K562 (cell line): ENCODE measurements around the gene YAE1. TPM values are rescaled to one million over a fixed set of nuclear protein-coding genes. Genes with fewer than 3 reads are reported as not detected.

Experiments
- ATAC-seq: fragments of 200-7000 bp; cut with Tn5 transposase; 3 replicates; pipeline ENCODE4 v1.9.1; 2020; ENCODE audit warnings: moderate library complexity
- BruUV-seq: library from RNA; stranded (reverse); fragments of 400-500 nt; replicated peaks from 2 replicates; lab custom pipeline; 2021; lab: Mats Ljungman, UMichigan
- CTCF ChIA-PET: fragments of 300-600 bp; formaldehyde crosslinking; extraction: SDS; loops from one replicate; lab custom pipeline; 2021; ENCODE audit warnings: low intra/inter-chr PET ratio; lab: Yijun Ruan, JAX
- POLR2A ChIA-PET: fragments of 300-600, 350-650 bp; sonication (Branson Sonifier 250); formaldehyde crosslinking; extraction: SDS; loops from one replicate; lab custom pipeline; 2021; ENCODE audit warnings: antibody characterized with exemption, inconsistent platforms; lab: Yijun Ruan, JAX
- DNase-seq, 4 experiments: peaks; one replicate each; pipeline versions ENCODE4 v3.0.0 to v3.0.0-alpha.2; 2011 to 2018; ENCODE audit warnings: low spot score in 3 of 4, mixed read lengths in 3 of 4; ENCODE audit errors: extremely low read depth in 1 of 4
- FAIRE-seq: peaks from 2 replicates; lab custom pipeline; 2011; peaks lifted over from hg19 to GRCh38; lab: Jason Lieb, UNC
- H2AFZ ChIP-seq: 2 replicates; pipeline ENCODE4 v1.6.0; 2011; ENCODE audit warnings: low read depth, low read length, control low read depth, inconsistent platforms
- H3K27ac ChIP-seq: fragments of 200-600 bp; 3 replicates; pipeline ENCODE4 v1.8.0; 2011; ENCODE audit warnings: low read depth, mild to moderate bottlenecking, control low read depth, inconsistent platforms, low read length, moderate library complexity, mixed read lengths; ENCODE audit errors: extremely low read depth
- H3K27me3 ChIP-seq, 2 experiments: fragments of 300-600 bp in 1 of 2; 2 replicates in 1 of 2; 3 replicates in 1 of 2; pipeline versions ENCODE4 v1.6.0 to v1.8.0; 2011; ENCODE audit warnings: inconsistent platforms in 2 of 2, low read length in 2 of 2, mild to moderate bottlenecking in 1 of 2, mixed read lengths in 1 of 2, moderate library complexity in 1 of 2; ENCODE audit not compliant: control insufficient read depth in 2 of 2, insufficient read depth in 2 of 2
- H3K36me3 ChIP-seq: fragments of 300-600 bp; 3 replicates; pipeline ENCODE4 v1.8.0; 2011; ENCODE audit warnings: mild to moderate bottlenecking, low read length, inconsistent platforms; ENCODE audit not compliant: control insufficient read depth, insufficient read depth
- H3K4me1 ChIP-seq, 2 experiments: fragments of 200-600 bp in 1 of 2; replicated peaks in 1 of 2; 2 replicates in 1 of 2; 3 replicates in 1 of 2; pipeline versions ENCODE4 v1.5.1 to v1.8.0; 2011; ENCODE audit warnings: inconsistent platforms in 2 of 2, low read length in 2 of 2, mild to moderate bottlenecking in 1 of 2, mixed read lengths in 1 of 2, moderate library complexity in 1 of 2; ENCODE audit not compliant: control insufficient read depth in 2 of 2, insufficient read depth in 2 of 2
- H3K4me2 ChIP-seq: 2 replicates; pipeline ENCODE4 v1.6.1; 2011; ENCODE audit warnings: low read length, control low read depth, inconsistent platforms, mixed read lengths; ENCODE audit not compliant: insufficient read depth
- H3K4me3 ChIP-seq: fragments of 200-600 bp; sonication (generic), shearing (Covaris generic); 2 replicates; pipeline ENCODE4 v1.5.1; 2016; ENCODE audit warnings: control low read depth, inconsistent platforms
- H3K79me2 ChIP-seq: fragments of 200-600 bp; 3 replicates; pipeline ENCODE4 v1.8.0; 2011; ENCODE audit warnings: low read length, inconsistent platforms; ENCODE audit not compliant: control insufficient read depth, insufficient read depth
- H3K9ac ChIP-seq, 2 experiments: 2 replicates each; pipeline versions ENCODE4 v1.6.0 to v1.6.1; 2011; ENCODE audit warnings: low read depth in 2 of 2, low read length in 2 of 2, control low read depth in 1 of 2, inconsistent platforms in 1 of 2, mild to moderate bottlenecking in 1 of 2, mixed read lengths in 1 of 2; ENCODE audit not compliant: insufficient read depth in 1 of 2
- H3K9me1 ChIP-seq: one replicate; pipeline ENCODE4 v1.6.0; 2011; ENCODE audit warnings: inconsistent platforms, mild to moderate bottlenecking, low read length, moderate library complexity; ENCODE audit not compliant: control insufficient read depth, insufficient read depth
- H3K9me3 ChIP-seq: replicated peaks from 2 replicates; pipeline ENCODE4 v1.5.1; 2011; ENCODE audit warnings: low read depth, low read length, inconsistent platforms; ENCODE audit not compliant: control insufficient read depth, insufficient read depth
- H4K20me1 ChIP-seq: replicated peaks from 2 replicates; pipeline ENCODE4 v1.6.1; 2011; ENCODE audit warnings: low read length, inconsistent platforms, mixed read lengths; ENCODE audit not compliant: control insufficient read depth, insufficient read depth
- ARID3A ChIP-seq: IDR thresholded peaks from 2 replicates; pipeline ENCODE4 v1.6.1; 2012; ENCODE audit warnings: low read depth, low read length, improper control_type of control experiment, borderline replicate concordance
- BRCA1 ChIP-seq, 2 experiments: fragments of 450-650 bp in 1 of 2; sonication (generic) in 1 of 2; formaldehyde crosslinking in 1 of 2; IDR thresholded peaks; 2 replicates each; pipeline versions ENCODE4 v1.5.0 to v1.6.1; 2017 to 2020; ENCODE audit warnings: mild to moderate bottlenecking in 1 of 2, missing genetic modification reagents in 1 of 2
- CBX3 ChIP-seq, 2 experiments: IDR thresholded peaks; 1 replicate in 1 of 2; 2 replicates in 1 of 2; pipeline ENCODE4 v1.6.1; 2012; ENCODE audit warnings: inconsistent platforms in 2 of 2, low read length in 2 of 2, borderline replicate concordance in 1 of 2, control low read depth in 1 of 2
- EHMT2 ChIP-seq: fragments of 450-650 bp; IDR thresholded peaks from 2 replicates; pipeline ENCODE4 v1.6.1; 2018; ENCODE audit warnings: antibody characterized with exemption
- EP400 ChIP-seq: fragments of 450-650 bp; IDR thresholded peaks from 2 replicates; pipeline ENCODE4 v1.6.1; 2017; ENCODE audit warnings: antibody characterized with exemption, mild to moderate bottlenecking, moderate library complexity
- FOSL1 ChIP-seq: fragments of 200-800 bp; sonication (Bioruptor generic); conservative IDR thresholded peaks from 2 replicates; pipeline ENCODE4 v1.6.1; 2016; ENCODE audit warnings: missing genetic modification characterization, missing compliant biosample characterization
- GTF2F1 ChIP-seq: IDR thresholded peaks from 2 replicates; pipeline ENCODE4 v1.6.1; 2011; ENCODE audit warnings: low read depth, low read length, improper control_type of control experiment
- KDM1A ChIP-seq, 2 experiments: fragments of 450-650 bp; IDR thresholded peaks; 2 replicates each; pipeline ENCODE4 v1.6.1; 2016; ENCODE audit warnings: mild to moderate bottlenecking in 2 of 2
- MTA3 ChIP-seq: fragments of 450-650 bp; formaldehyde crosslinking; IDR thresholded peaks from 2 replicates; pipeline ENCODE4 v1.6.1; 2017; ENCODE audit warnings: mild to moderate bottlenecking, borderline replicate concordance
- NCOA4 ChIP-seq: fragments of 450-650 bp; IDR thresholded peaks from 2 replicates; pipeline ENCODE4 v1.6.1; 2018; ENCODE audit warnings: mild to moderate bottlenecking; ENCODE audit not compliant: partially characterized antibody
- SIN3B ChIP-seq: fragments of 450-650 bp; IDR thresholded peaks from 2 replicates; pipeline ENCODE4 v1.6.1; 2017; ENCODE audit warnings: low read depth, mild to moderate bottlenecking, moderate library complexity
- VEZF1 ChIP-seq: fragments of 200-800 bp; sonication (Bioruptor generic); IDR thresholded peaks from 2 replicates; pipeline ENCODE4 v1.6.1; 2017; ENCODE audit warnings: missing genetic modification characterization, missing compliant biosample characterization
- XRCC4 ChIP-seq: IDR thresholded peaks from one replicate; pipeline ENCODE4 v1.6.1; 2011; ENCODE audit not compliant: insufficient read depth, insufficient read length; ENCODE audit errors: extremely low read depth
- ZFP30 ChIP-seq: fragments of 250-450 bp; sonication (Bioruptor Pico); IDR thresholded peaks from 2 replicates; pipeline ENCODE4 v1.8.0; 2022; ENCODE audit warnings: moderate library complexity, mild to moderate bottlenecking, inconsistent platforms, borderline replicate concordance
- ZNF121 ChIP-seq: sonication (generic); formaldehyde crosslinking; conservative IDR thresholded peaks from 2 replicates; pipeline ENCODE4 v1.8.0; 2022; ENCODE audit warnings: missing genetic modification reagents
- ZNF586 ChIP-seq: fragments of 450-650 bp; formaldehyde crosslinking; conservative IDR thresholded peaks from 2 replicates; pipeline ENCODE4 v1.4.0; 2020; ENCODE audit warnings: mild to moderate bottlenecking, moderate library complexity
- ZNF76 ChIP-seq: fragments of 250-450 bp; sonication (Bioruptor Pico); IDR thresholded peaks from 2 replicates; pipeline ENCODE4 v1.4.0; 2020; ENCODE audit warnings: mild to moderate bottlenecking, moderate library complexity, borderline replicate concordance
- ZNF830 ChIP-seq: fragments of 250-450 bp; sonication (Bioruptor Pico); IDR thresholded peaks from 2 replicates; pipeline ENCODE4 v1.5.0; 2021; ENCODE audit warnings: mild to moderate bottlenecking
- WGBS: fragments of 100-300 bp; shearing (Covaris generic); methylation state at CpG from one replicate; pipeline ENCODE4 v1.1.6; 2016; ENCODE audit warnings: low coverage, mixed read lengths; ENCODE audit not compliant: insufficient coverage; ENCODE audit errors: missing lambda C conversion rate; 5-methylcytosine and 5-hydroxymethylcytosine counted together
- in situ Hi-C: fragments of 300-500 bp; cut with MboI; formaldehyde crosslinking; loops from 4 replicates; pipeline ENCODE4 v1.15.0; 2018; ENCODE audit warnings: inconsistent platforms, mixed read lengths
- intact Hi-C: fragments of 100-400 bp; cut with micrococcal nuclease; formaldehyde crosslinking; loops from 2 replicates; pipeline ENCODE4 v1.14.2; 2022
- polyA plus RNA-seq, 8 experiments: library from polyadenylated mRNA; depleted of rRNA in 4 of 8; stranded (reverse) in 5 of 8; unstranded in 3 of 8; fragments of >200 nt; fragmentation: Nextera tagmentation in 2 of 8; fragmentation: Illumina TruSeq in 1 of 8; extraction: Ambion mirVana in 2 of 8; extraction: Trizol in 1 of 8; gene quantifications; 2 replicates each; pipeline versions ENCODE4 v1.2.1 to v1.2.3, GENCODE V29; 2011 to 2014; ENCODE audit warnings: inconsistent platforms in 1 of 8, missing spikeins in 1 of 8
- total RNA-seq, 7 experiments: library from RNA; depleted of rRNA in 6 of 7; stranded (reverse); fragments of >200 nt in 6 of 7; fragmentation: Illumina TruSeq in 2 of 7; extraction: Trizol in 2 of 7; gene quantifications; 2 replicates each; pipeline versions ENCODE4 v1.2.1 to v1.2.3, GENCODE V29; 2011 to 2021; ENCODE audit warnings: low replicate concordance in 1 of 7

Gene YAE1
- total and polyA plus RNA-seq, 9 of the 15 experiments (the other 6 are each of a cell fraction or from before 2014, with no cell fraction given) = 15.2 to 63.4 (median 30.1) TPM

- Histone ChIP-seq H3K9me3 (no peaks in the 10 kb centered on the region; the same call in 1 of the 2 replicates), H4K20me1 (no peaks in the 10 kb centered on the region), H2AFZ (no peak overlapping the region), H3K4me3 (no peak overlapping the region), H3K9ac (no peak overlapping the region), H3K36me3 (peaks cover 30% of the 10 kb centered on the region), H3K79me2 (no peaks in the 10 kb centered on the region), H3K4me1 (no peaks in the 10 kb centered on the region), H3K27ac (no peak overlapping the region), H3K27me3 (no peaks in the 10 kb centered on the region), H3K9me1 (no peaks in the 10 kb centered on the region), H3K4me2 (no peak overlapping the region)
- intact Hi-C loops = no loop called here
- TF ChIP-seq MTA3 = no peak
- TF ChIP-seq EP400 = no peak
- TF ChIP-seq KDM1A (IDR thresholded peaks at IDR 0.05) = no peak
- no peak for TF ChIP-seq GTF2F1
- TF ChIP-seq ZNF76 (CRISPR knock-in tag) = no peak
- no peak for TF ChIP-seq ARID3A
- TF ChIP-seq ZFP30 (CRISPR knock-in tag) = no peak
- no peak for TF ChIP-seq CBX3 (IDR thresholded peaks at IDR 0.05; ENCODE audit: borderline replicate concordance in 1 of 2, low read length in 2 of 2)
- no peak for TF ChIP-seq XRCC4
- TF ChIP-seq ZNF121 (CRISPR knock-in tag) = no peak
- no peak for TF ChIP-seq FOSL1
- no peak for TF ChIP-seq NCOA4
- TF ChIP-seq SIN3B = no peak
- TF ChIP-seq VEZF1 (CRISPR knock-in tag) = no peak
- no peak for TF ChIP-seq ZNF586 (CRISPR knock-in tag)
- no peak for TF ChIP-seq ZNF830 (CRISPR knock-in tag)
- no peak for TF ChIP-seq BRCA1 (IDR thresholded peaks at IDR 0.05)
- no peak for TF ChIP-seq BRCA1 (CRISPR knock-in tag; IDR thresholded peaks at IDR 0.05)
- TF ChIP-seq EHMT2 = no peak
- CTCF ChIA-PET = no interaction called here
- DNase-seq (no peak), FAIRE-seq (peak; percentile 6), ATAC-seq (peak; percentile 62)
- 69% methylated on average over 2 of the region's 2 CpGs for WGBS
- in situ Hi-C loops = no loop called here
- BruUV-seq = no TSS peak
- POLR2A ChIA-PET = interaction anchor here (0.7 to 1.0 kb wide), 2 partner anchors 165 to 168 kb away, joined by 3 to 5 read pairs; no protein-coding TSS in a partner anchor
Observed at GRCh38 chr7:39574673-39575349, 8.6 kb downstream of the YAE1 start.
